Forelimb muscle (tissue), 1 donor: ENCODE data around the gene FUOM. TPM values are rescaled to one million over a fixed set of nuclear protein-coding genes. Genes with fewer than 3 reads are reported as not detected.
"Not testable (repeated sequence)": the region's sequence is repeated elsewhere in the genome, so short reads cannot be mapped to it uniquely, and the experiment has no call there.

Experiments
- DNase-seq: peaks from one replicate; pipeline ENCODE4 v3.0.0-alpha.2; 2013; ENCODE audit warnings: low read depth
- polyA plus RNA-seq: library from polyadenylated mRNA; unstranded; fragments of 120-200 nt; gene quantifications from one replicate; pipeline ENCODE4 v1.2.1, GENCODE V29; 2013; ENCODE audit not compliant: insufficient read length

The FUOM gene
- polyA plus RNA-seq, 1 donor, result 4.5 TPM

GRCh38 chr10:133368153-133368552 is 10.3 kb upstream of the FUOM start:
- DNase-seq, result no peak

- not testable (repeated sequence) for DNase-seq
Observed at GRCh38 chr10:133367461-133367860, 9.6 kb upstream of the FUOM start.

- no peak for DNase-seq
Observed at GRCh38 chr10:133366751-133367150, 8.9 kb upstream of the FUOM start.

- DNase-seq, result no peak
Observed at GRCh38 chr10:133366130-133366478, 8.3 kb upstream of the FUOM start.

- no peak for DNase-seq
Observed at GRCh38 chr10:133365461-133366129, 7.8 kb upstream of the FUOM start.

- DNase-seq, result no peak
Observed at GRCh38 chr10:133364645-133365431, 7.0 kb upstream of the FUOM start.

GRCh38 chr10:133362846-133363245 is 5.0 kb upstream of the FUOM start:
- no peak for DNase-seq

- DNase-seq, result no peak
Observed at GRCh38 chr10:133361773-133362441, 4.1 kb upstream of the FUOM start.

GRCh38 chr10:133361227-133361626 is 3.4 kb upstream of the FUOM start:
- no peak for DNase-seq

- no peak for DNase-seq
Observed at GRCh38 chr10:133359972-133360610, 2.3 kb upstream of the FUOM start.

- DNase-seq, result no peak
Observed at GRCh38 chr10:133359554-133359971, 1.7 kb upstream of the FUOM start.

- DNase-seq, result no peak
Observed at GRCh38 chr10:133358925-133359310, 1.1 kb upstream of the FUOM start.

- DNase-seq, result no peak
Observed at GRCh38 chr10:133358162-133358924, 524 bp upstream of the FUOM start.

- no peak for DNase-seq
Observed at GRCh38 chr10:133356549-133357284, 1.1 kb downstream of the FUOM start.

GRCh38 chr10:133355991-133356390 is 1.8 kb downstream of the FUOM start:
- DNase-seq, result no peak

- DNase-seq, result no peak
Observed at GRCh38 chr10:133355266-133355665, 2.6 kb downstream of the FUOM start.

GRCh38 chr10:133354672-133355240 is 3.1 kb downstream of the FUOM start:
- no peak for DNase-seq

GRCh38 chr10:133353988-133354605 is 3.7 kb downstream of the FUOM start:
- DNase-seq, result no peak

- no peak for DNase-seq
Observed at GRCh38 chr10:133353202-133353959, 4.4 kb downstream of the FUOM start.
